NCI-H1092 treated with DMSO at 0.1 percent for 48 hours (cell line): ENCODE data around the gene FXYD6.

Experiments used
- DNase-seq: peaks from one replicate; lab custom pipeline; 2025; lab: John Stamatoyannopoulos, UW

FXYD6 gene

DNA sequence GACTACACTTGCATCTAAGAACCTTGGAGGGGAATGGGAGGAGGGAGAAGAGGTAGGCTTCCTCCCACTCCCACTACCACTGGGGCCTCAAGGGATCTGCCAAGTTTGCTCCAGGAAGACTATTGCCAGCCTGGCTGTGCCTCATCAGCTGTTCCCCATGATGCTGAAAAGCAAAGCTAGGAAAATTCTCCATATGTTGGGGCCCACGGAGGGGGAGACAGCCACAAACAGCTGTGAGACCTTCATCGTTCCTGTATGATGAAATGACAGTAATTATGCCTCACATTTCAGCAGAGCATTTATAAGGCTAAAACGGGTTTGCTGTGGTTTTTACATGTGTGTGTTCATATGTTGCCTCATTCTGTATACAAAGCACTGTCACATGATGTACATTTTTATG, 86.2 kb downstream of the FXYD6 start:
- DNase-seq: no peak

DNA sequence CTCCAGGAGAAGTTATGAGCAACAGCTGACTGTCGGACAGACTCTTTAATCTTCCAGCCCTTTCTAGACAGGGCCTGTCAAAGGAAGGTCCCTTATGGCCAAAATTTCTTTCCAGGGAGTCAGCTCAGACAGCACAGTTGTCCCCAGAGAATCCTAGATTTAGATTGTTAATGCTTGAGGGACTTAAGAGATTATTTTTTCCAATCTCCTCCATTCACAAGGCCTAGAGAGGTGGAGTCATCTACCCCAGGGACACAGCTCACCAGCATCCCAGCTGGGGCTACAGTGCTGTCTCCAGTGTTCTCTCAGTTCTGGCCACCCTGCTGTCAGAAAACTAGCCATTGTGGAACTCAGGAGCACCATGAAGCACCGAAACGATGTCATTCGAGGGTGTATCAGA, 87.2 kb downstream of the FXYD6 start:
- DNase-seq: no peak
